Stimulated activated CD8-positive, alpha-beta memory T cell treated with anti-CD3 and anti-CD28 coated beads, Interleukin-2, amount 100 ng/mL, for 1 hour (primary cell): Measurements from ENCODE around the gene TRIM2.

Experiments used
- DNase-seq, 2 donors: peaks; one replicate each; pipeline ENCODE4 v3.0.0-alpha.2; 2020; ENCODE audit warnings: low read depth in 2 of 2

Gene TRIM2

DNA sequence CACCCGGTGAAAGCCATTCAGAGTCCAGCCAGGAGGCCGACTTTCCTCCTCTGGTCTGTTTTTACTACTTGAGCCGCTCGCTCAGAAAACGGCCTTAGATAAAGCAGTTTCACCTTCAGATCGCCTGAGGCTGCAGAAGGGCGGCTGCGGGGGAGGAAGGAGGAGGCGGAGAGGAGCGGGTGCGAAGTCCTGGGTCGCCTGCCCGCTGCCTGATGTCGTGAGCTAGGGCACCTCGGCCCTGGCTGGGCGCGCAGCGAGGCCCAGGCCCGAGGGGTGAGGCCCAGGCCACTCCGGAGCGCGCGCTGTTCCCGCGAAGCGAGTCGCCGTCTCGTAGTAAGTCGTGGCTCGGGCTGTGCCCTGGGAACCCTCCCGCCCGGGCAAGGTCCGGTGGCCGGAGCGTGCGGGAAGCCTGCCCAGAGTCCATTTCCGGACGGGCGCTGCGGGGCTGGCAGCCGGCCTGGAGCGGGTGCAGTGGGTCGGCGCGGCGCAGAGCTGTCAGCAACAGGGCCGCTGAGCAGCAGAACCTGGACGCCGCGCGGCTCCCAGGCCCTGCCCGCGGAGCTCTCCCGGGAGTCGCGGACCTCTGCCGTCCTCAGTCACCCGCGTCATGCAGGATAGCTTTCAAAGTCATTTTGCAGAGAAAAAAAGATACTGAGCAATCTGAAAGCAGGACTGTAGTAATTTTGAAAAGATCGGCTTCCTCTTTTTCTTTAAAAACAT, 18.6 kb downstream of the TRIM2 start:
- DNase-seq: no peak

DNA sequence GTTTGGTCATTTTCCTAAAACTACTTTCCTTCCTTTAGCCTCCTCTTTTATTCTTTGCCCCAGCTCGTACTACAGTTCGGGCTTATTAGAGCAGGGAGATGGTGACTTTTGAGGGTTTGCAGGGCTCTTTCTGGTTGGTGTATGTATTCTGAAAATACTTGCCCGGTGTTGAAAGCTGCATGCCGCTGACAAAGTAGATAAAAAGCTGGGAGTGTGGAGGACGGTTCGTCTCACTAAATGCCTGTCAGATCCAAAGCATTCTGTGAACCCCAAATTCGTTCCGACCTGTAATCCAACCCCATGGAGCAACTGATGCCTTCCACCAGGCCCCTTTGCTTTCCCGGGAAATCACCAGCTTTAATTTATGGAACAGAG, 19.2 kb downstream of the TRIM2 start:
- no peak for DNase-seq

DNA sequence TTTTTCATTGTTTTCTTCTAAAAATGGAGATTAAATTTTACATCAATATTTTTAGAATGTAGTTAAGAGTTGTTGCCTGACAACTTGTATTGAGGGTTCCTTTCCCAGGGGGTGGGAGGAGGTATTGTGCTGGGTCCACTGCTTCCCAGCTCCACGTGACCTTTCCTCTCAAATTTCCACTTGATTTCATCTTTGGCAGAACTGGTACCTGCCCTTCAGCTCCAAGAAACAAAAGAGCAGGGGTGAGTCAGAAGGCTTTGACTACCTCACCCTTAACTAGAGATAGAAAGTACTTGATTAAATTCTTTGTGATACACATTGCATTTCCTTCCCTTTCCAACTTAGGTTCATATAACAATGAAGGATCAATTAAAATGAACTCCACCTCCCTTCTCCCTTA, 19.7 kb downstream of the TRIM2 start:
- no peak for DNase-seq

DNA sequence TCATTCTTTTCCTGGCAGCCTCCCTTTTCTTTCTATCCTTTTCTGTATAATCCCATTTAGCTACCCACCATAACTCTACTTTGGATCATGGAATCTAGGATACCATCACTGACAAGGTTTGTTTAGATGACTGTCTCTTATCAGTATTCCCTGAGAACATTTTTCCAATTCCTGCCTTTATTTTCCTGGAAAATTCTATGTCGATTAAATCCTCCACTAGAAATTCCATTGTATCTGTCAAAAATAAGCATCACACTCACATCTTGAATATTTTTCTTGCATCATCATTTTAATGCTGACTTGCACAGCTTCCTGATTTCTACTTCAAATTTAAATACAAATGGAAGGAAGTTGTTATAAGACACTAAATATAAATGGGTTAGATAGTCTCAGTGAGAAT, 20.2 kb downstream of the TRIM2 start:
- no peak for DNase-seq

DNA sequence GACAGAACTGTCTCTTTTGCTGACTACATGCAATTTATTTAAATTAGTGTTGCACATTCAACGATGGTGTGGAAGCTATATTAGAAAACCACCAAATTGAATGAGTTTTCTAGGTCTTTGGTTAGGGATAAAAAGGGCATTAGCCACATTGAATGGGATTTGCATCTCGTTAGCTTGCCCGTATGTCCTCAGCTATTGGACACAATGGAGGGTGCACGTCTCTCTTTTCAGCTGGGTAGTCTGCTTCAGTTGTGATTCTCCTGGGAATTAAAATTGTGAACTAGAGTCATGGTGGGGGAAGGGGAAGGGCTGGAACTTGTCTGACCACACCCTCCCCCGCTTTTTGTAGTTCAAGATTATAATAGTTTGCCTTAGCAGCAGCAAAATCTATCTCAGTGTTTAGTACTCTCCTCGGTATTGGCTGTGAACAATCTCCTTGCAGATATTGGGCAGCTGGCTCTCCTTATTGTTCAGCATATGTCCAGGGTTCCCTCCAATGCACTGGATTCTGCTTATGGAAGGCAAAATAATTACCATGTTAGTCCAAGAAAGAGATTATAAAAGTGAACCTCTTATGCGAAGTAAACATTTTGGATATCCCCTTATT, 23.3 kb downstream of the TRIM2 start:
- DNase-seq: no peak

DNA sequence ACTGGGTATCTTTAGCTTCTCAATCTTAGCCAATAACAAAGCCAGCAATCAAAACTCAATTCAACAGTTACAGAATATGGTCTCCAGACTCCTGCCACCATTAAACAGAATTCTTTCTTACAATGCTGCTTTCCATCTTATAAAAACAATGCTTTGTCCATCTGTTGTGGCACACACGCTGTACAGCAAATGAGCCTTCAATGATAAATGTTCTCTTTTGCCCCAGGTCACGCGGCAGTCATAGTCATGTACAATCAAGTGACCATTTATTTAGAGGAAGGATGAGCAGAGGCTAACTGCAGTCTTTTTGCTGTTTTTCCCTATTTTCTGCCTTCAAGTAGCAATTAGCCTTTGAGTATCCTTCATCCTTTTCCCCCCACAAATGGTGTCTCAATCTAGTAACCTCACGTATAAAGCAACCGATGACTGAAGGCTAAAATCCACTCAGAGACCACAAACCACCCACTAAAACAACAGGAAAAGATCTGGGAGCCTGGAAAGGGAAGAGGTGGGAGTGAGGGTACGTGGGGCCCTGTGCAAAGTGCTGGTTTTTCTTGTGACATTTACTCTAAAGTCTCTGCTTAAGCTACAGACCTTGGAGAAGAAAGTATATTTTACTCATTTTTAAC, 24.4 kb downstream of the TRIM2 start:
- no peak for DNase-seq

DNA sequence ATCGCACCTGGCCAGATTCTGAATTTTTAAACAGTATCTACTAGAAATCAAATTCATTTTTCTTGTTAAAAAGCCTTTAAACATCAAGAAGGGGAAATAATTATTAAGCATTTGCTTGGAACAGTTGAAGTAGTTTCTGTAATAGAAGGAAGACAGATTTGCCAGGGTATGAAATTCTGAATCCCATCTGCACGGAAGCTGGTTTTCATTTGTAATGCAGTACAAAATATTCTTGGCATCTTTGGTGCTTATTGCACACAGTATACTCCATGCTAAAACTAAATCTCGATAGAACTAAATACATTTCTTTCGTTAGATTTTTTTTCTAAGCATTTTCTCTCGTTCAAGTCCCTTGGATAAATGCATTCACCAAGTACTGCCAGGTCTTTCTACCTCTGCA, 25.3 kb downstream of the TRIM2 start:
- no peak for DNase-seq

DNA sequence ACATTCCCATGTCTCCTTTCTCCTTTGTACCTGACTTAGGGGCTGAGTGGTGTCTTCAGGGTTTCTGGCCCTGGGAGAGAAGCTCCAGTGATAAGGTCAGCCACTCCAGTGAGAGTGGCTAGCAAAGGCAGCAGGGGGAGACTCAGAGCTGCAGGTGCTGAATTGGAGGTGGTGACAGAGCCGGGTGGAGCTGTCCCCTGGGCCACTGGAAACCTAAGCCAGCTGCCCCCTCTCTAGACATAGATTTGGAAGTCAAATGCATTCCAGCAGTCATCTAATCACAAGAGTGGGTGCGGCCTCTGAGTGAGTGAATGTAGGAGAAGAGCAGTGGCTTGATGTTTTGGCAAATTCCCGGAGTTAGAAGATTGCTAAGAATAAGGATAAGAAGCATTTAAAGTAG, 28.5 kb downstream of the TRIM2 start:
- no peak for DNase-seq

DNA sequence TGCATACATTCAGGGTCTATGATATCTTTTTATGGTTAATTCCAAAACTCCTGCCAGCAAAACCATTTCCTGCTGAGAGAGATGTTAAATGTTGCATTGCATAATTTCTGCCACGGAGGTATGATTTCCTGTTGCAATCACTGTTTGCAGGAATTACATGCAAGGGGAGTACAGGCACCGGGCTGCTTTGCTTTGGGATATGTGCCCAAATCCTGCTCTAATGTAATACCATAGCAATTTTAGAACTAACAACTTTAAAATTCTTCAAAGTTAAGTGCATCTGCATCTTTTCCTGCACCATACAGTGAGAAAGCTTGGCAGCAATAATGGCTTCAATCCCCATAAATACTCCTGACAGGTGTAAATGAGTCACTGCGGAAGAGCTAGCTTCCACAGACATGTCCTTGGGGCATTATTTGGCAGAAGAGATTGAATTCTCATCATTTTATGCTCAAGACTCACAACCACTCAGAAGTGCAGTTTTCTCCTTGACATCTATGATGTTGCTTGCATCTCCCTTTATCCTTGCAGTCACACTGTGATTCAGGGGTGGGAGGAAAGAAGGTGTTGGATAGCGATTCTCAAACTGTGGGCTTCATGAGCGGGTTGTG, 29.6 kb downstream of the TRIM2 start:
- DNase-seq: no peak

DNA sequence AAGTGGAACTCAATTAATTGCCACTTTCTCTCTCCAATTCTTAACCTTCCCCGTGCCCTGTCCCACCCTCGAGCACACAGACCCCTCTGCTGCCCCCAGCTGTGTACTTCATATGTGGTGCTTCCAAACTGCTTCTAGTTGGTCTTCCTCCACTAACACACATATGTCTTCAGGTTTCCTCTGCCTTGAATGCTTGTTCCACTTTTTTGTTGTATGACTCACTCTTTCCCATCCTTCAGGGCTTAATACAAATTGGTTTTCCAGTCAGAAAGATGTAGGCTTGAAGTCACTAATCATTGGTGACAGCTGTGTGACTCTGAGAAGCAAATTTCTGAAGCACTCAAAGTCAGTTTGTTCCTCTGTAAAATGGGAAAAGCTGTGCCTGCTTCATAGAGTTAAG, 30.6 kb downstream of the TRIM2 start:
- DNase-seq: no peak

DNA sequence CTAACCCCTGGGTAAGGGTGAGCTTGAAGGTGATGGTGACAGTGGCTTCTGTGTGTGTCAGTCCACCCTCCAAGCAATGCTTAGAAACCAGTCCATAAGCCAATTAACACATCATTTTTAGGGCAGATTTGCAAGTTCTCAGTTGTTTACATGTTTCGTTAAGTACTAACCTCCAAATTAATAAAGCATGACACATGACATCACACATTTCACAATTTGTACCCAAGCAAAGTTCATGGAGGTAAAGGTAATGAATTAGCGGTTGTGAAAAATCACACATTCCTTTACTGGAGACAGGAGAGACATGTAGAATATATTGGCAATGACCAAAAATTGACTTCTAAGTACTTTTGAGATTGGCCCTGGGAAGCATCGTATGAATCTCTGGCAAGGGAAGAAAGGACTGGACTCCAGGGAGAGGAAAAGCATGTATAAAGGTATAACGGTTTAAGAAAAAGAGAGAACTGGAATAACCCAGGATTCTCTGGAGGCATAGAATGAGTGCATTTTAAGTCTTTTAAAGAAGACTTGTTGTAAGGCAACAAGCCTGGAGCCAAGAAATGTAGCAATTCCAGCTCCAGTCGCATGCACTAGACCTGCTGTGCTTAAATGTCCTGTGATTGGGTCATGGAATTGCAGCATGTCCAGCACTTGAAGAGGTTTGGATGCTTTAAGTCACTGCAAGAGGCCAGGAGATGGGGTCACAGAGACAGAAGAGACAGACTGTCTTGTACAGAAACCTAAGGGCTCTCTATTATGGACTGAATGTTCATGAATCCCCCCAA, 34.1 kb downstream of the TRIM2 start:
- DNase-seq: no peak

DNA sequence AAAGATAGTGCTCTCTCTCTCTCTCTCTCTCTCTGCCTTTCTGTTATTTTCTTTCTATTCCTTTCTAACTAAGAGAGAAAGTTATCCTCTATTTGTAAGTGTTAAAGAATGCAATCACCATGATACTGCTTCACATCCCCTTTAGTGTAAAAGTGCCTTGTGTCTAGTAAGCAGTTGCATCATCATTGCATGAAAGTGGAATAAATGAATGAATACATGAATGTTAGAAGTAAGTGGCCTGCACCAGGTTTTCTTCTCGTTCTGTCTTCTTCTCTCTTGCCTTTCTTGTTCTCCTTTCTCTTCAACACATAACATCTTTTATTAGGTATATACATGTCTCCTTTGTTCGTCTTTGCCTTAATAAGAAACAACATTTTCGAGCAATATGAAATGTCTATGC, 35.2 kb downstream of the TRIM2 start:
- no peak for DNase-seq

DNA sequence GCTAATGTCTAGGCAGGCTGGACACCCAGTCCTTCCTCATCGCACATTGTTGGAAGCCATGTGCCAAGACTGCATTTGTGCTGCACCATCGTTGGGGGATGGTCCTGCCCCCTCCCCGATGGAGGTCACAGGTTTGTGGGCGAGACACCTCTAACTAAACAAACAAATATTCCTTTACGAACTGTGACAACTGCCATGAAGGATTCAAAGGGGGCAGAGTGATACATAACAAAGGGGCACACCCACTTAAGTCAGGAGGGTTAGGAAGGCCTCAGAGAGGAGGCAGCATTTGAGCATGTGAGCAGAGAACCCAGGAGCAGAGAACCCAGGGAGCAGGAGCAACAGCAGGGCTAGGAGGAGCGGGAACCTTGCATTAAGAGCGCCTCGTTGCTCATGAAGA, 37.1 kb downstream of the TRIM2 start:
- no peak for DNase-seq

DNA sequence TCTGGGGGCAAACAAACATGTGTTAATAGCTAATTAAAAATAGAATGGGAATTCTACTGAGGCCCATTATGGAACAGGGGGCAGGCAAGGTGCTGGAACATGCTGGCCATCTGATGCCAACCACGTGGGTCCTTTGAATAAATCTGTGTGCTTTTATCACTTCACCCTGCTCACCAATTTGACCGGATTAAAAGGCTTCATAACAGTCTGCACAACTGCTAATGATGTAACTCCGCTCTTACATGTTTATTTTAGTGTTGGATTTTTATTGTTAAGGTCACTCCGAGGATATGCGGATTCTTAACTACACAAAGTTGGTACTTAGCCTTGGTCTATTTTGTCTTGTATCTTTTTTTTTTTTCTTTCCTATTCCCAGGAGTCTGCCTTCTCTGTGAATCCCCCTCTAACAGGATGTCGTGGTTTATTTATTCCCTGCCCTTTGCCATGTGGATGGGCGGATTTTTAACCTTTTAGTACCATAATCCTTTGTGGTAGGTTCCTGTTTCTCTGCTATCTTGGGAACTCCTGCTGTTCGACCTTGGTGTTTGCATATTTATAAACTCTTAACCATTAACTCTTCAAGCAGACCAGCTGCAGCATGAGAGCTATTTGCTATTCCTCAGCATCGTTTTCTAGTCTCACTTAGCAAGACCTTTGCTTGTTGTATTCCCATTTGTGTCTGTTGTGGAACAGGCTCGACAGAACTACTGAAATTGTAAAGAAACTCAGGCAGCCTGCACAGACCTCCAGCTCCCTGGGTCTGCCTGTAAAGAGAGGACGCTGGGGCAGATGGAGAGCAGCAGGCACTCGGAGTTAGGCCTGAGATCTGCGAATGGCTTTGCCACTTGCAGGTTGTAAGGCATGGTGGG, 38.0 kb downstream of the TRIM2 start:
- DNase-seq: no peak

DNA sequence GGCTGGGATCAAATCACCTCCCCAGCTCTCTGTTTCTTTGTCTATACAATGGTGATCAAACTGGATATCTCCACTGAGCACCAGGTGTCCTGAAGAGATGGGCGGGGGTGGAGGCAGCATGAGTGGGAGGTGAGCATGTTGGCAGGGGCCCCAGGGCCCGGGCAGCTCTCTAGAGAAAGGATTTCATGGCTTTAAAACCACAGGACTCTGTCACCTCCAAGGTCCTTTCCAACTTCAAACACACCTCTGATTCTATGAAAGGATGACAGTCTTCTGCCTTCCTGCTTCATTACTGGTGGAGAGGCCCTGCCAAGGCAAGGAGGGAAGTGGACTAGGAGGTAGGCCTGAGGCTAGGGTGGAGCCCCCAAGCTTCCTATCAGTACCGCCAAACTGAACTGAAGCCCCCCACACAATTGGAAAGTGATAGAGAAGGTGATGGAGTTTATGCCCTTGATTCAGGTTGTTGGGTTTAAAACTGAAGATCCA, 38.6 kb downstream of the TRIM2 start:
- no peak for DNase-seq

DNA sequence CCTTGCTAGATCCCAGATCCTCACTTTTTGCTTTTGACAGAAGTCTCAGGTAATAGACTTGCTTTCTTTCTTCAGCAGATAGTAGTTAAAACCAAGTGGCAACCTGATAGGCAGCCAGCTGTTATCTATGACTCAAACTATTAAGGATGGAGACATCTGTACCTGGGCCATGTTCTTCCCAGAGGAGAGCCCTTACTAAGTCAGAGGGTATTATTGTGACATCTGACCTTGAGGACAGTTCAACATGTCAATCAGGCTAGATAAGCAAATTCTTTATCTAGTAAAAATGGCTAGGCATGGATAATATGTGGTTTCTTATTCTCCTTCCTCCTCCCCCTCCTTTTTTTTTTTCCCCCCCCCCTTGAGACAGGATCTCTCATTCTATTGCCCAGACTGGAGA, 39.2 kb downstream of the TRIM2 start:
- no peak for DNase-seq

DNA sequence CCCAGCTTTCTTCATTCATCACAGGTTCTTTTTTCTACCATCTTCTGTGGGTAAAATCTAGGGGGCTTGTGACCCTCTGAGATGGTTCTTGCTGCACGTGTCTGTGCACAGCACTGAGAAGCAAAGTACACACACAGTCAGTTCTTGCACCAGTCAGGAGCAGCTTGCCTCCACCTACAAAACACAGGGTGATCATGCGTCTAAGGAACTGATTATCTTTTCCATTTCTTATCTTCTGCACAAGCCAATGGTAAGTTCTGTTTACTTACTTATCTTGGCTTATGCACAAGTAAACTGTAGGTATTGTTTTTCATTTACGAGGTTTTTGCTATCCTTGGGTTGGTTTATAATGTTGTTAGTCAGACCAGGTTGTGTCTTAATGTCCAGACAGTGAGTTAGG, 40.7 kb downstream of the TRIM2 start:
- DNase-seq: no peak

DNA sequence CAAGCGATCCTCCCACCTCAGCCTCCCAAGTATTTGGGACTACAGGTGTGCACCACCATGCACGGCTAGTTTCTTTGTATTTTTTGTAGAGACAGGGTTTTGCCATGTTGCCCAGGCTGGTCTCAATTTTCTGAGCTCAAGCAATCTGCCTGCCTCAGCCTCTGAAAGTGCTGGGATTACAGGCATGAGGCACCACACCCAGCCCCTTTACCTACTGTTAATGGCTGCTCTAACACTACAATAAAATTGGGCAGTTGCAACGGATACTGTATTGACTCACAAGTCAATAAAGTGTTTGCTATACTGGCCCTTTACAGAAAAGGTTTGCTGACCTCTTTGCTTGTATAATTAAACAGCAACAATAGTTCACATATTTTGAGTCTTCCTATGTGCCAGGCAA, 41.5 kb downstream of the TRIM2 start:
- no peak for DNase-seq

DNA sequence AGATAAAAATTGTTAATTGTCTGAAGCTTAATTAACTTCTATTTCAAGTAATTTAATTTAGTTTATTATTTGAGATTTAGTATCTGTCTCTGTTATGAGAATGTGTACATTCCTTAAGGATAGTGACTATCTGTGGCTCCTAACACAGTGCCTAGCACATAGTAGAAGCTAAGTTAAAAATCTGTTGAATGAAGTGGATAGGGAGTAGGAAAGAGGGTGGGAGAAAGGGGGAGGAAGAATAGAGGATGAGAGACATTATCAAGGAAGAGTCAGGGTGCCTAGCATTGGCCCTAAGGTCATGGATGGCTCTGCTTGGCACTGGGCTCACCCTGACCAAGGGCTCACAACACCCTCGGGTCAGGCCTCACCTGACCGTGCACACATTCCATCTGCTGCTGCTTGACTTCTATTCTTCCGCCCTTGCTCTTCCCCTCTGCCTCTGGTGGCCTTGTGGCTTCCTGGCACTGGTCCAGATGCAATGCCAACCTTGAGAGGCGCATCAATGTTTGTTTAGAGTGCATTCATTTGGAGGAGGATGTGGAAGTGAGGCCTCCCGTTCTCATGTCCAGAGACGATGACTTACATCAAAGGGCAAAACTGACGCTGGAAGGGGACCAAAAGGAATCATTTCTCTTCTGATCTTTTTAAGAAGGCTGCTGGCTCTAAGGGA, 42.3 kb downstream of the TRIM2 start:
- DNase-seq: no peak

DNA sequence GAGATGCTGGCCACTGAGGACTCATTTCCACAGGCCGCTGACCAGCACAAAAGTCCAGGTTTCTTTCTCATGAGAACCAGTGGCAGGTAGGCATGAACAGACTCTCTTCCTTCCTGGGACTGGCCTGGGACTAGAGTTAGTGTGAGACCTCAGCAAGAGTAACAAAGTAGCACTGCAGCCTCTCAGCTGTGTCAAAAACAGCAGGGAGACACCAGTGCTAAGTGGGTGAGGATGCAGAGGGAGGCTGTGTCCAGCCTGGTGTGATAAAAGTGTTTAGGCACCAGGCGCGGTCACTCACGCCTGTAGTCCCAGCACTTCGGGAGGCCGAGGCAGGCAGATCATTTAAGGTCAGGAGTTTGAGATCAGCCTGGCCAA, 42.9 kb downstream of the TRIM2 start:
- DNase-seq: no peak
